Immature natural killer cell (primary cell): Measurements from ENCODE around the gene VAPA. TPM values are rescaled to one million over a fixed set of nuclear protein-coding genes. Genes with fewer than 3 reads are reported as not detected.
A peak's percentile ranks its signal among the peaks of the same experiment; 100 is the strongest.

ENCODE experiments used
- DNase-seq, 3 donors: peaks; one replicate each; pipeline ENCODE4 v3.0.0; 2022; ENCODE audit warnings: mixed read lengths in 1 of 3
- H3K27ac Mint-ChIP-seq, 6 donors: one replicate each; pipeline ENCODE4 v1.8.0; 2020; ENCODE audit warnings: mixed read lengths in 6 of 6, mild to moderate bottlenecking in 5 of 6, inconsistent platforms in 4 of 6, moderate library complexity in 3 of 6
- H3K27me3 Mint-ChIP-seq, 3 donors: one replicate each; pipeline ENCODE4 v1.8.0; 2020 to 2021; ENCODE audit warnings: low read depth in 3 of 3, mild to moderate bottlenecking in 3 of 3, mixed read lengths in 3 of 3, moderate library complexity in 3 of 3, inconsistent platforms in 1 of 3
- H3K36me3 Mint-ChIP-seq, 3 donors: one replicate each; pipeline ENCODE4 v1.8.0; 2020; ENCODE audit warnings: mixed read lengths in 3 of 3, inconsistent platforms in 2 of 3, mild to moderate bottlenecking in 2 of 3
- H3K4me1 Mint-ChIP-seq, 2 donors: one replicate each; pipeline ENCODE4 v1.8.0; 2020; ENCODE audit warnings: inconsistent platforms in 2 of 2, mild to moderate bottlenecking in 2 of 2, mixed read lengths in 2 of 2, moderate library complexity in 1 of 2
- H3K4me3 Mint-ChIP-seq, 5 donors: one replicate each; pipeline ENCODE4 v1.8.0; 2020; ENCODE audit warnings: mild to moderate bottlenecking in 5 of 5, mixed read lengths in 5 of 5, inconsistent platforms in 3 of 5, moderate library complexity in 3 of 5
- H3K9me3 Mint-ChIP-seq, 6 donors: one replicate each; pipeline ENCODE4 v1.8.0; 2020; ENCODE audit warnings: mild to moderate bottlenecking in 6 of 6, mixed read lengths in 6 of 6, inconsistent platforms in 4 of 6, moderate library complexity in 3 of 6
- polyA plus RNA-seq, 3 donors: library from polyadenylated mRNA; unstranded; fragments of 300-500 nt; fragmentation: Illumina TruSeq; gene quantifications; one replicate each; pipeline ENCODE4 v1.2.3, GENCODE V29; 2021

VAPA gene
- polyA plus RNA-seq, 3 donors from 2014 or later: 187 to 252 (median 235) TPM

- Mint-ChIP-seq H3K4me1 (peaks cover 8 to 22% of the 10 kb centered on the region in 2 donors), H3K27ac (no peak overlapping the region), H3K4me3 (no peak overlapping the region), H3K9me3 (no peaks in the 10 kb centered on the region), H3K27me3 (peaks cover 0 to 4% (median 0%) of the 10 kb centered on the region in 3 donors), H3K36me3 (peaks cover 11 to 26% (median 11%) of the 10 kb centered on the region in 3 donors)
- DNase-seq: no peak
Observed at GRCh38 chr18:9946831-9947230, 33.0 kb downstream of the VAPA start.

GRCh38 chr18:9947248-9947647 is 33.4 kb downstream of the VAPA start:
- no peak overlapping the region for H3K27ac Mint-ChIP-seq
- H3K9me3 Mint-ChIP-seq: no peaks in the 10 kb centered on the region
- H3K27me3 Mint-ChIP-seq: peaks cover 0 to 4% (median 0%) of the 10 kb centered on the region in 3 donors
- no peak for DNase-seq
- no peak overlapping the region for H3K4me3 Mint-ChIP-seq
- H3K4me1 Mint-ChIP-seq: peaks cover 9 to 26% of the 10 kb centered on the region in 2 donors
- H3K36me3 Mint-ChIP-seq: peaks cover 11 to 26% (median 13%) of the 10 kb centered on the region in 3 donors

- DNase-seq: no peak
- no peak overlapping the region for H3K27ac Mint-ChIP-seq
- peaks cover 0 to 4% (median 0%) of the 10 kb centered on the region in 3 donors for H3K27me3 Mint-ChIP-seq
- H3K4me1 Mint-ChIP-seq: peaks cover 9 to 27% of the 10 kb centered on the region in 2 donors
- peaks cover 11 to 37% (median 31%) of the 10 kb centered on the region in 3 donors for H3K36me3 Mint-ChIP-seq
- no peaks in the 10 kb centered on the region for H3K9me3 Mint-ChIP-seq
- H3K4me3 Mint-ChIP-seq: no peak overlapping the region
Observed at GRCh38 chr18:9949315-9949714, 35.5 kb downstream of the VAPA start.

- Mint-ChIP-seq H3K27ac (peak overlapping the region in 1 of 6 donors; percentile 9), H3K36me3 (peaks cover 8 to 33% (median 31%) of the 10 kb centered on the region in 3 donors), H3K4me1 (peaks cover 9 to 25% of the 10 kb centered on the region in 2 donors), H3K9me3 (no peaks in the 10 kb centered on the region), H3K27me3 (peaks cover 0 to 4% (median 0%) of the 10 kb centered on the region in 3 donors), H3K4me3 (no peak overlapping the region)
- DNase-seq: no peak
Observed at GRCh38 chr18:9949861-9950260, 36.0 kb downstream of the VAPA start.

- Mint-ChIP-seq H3K4me1 (peaks cover 8 to 25% of the 10 kb centered on the region in 2 donors), H3K9me3 (no peaks in the 10 kb centered on the region), H3K27me3 (peaks cover 0 to 4% (median 0%) of the 10 kb centered on the region in 3 donors), H3K27ac (peak overlapping the region in 1 of 6 donors; percentile 14), H3K36me3 (peaks cover 7 to 31% (median 31%) of the 10 kb centered on the region in 3 donors), H3K4me3 (no peak overlapping the region)
- no peak for DNase-seq
Observed at GRCh38 chr18:9950289-9951016, 36.6 kb downstream of the VAPA start.

- peak in 1 of 3 donors; percentile 4 for DNase-seq
- Mint-ChIP-seq H3K27me3 (peaks cover 0 to 1% (median 0%) of the 10 kb centered on the region in 3 donors), H3K36me3 (peaks cover 7 to 25% (median 24%) of the 10 kb centered on the region in 3 donors), H3K27ac (peak overlapping the region in 2 of 6 donors; percentile 57 to 67), H3K4me1 (peaks cover 6 to 25% of the 10 kb centered on the region in 2 donors), H3K4me3 (no peak overlapping the region), H3K9me3 (no peaks in the 10 kb centered on the region)
Observed at GRCh38 chr18:9951022-9951859, 37.4 kb downstream of the VAPA start.

GRCh38 chr18:9952633-9953416 is 39.0 kb downstream of the VAPA start:
- no peak overlapping the region for H3K27ac Mint-ChIP-seq
- H3K36me3 Mint-ChIP-seq: peaks cover 7 to 22% (median 14%) of the 10 kb centered on the region in 3 donors
- H3K9me3 Mint-ChIP-seq: no peaks in the 10 kb centered on the region
- H3K4me1 Mint-ChIP-seq: peaks cover 6 to 25% of the 10 kb centered on the region in 2 donors
- H3K4me3 Mint-ChIP-seq: no peak overlapping the region
- no peaks in the 10 kb centered on the region for H3K27me3 Mint-ChIP-seq
- no peak for DNase-seq

GRCh38 chr18:9958861-9959399 is 45.1 kb downstream of the VAPA start:
- Mint-ChIP-seq H3K27me3 (no peaks in the 10 kb centered on the region), H3K4me1 (peaks cover 0 to 11% of the 10 kb centered on the region in 2 donors), H3K4me3 (no peak overlapping the region), H3K36me3 (peaks cover 0 to 3% (median 3%) of the 10 kb centered on the region in 3 donors), H3K9me3 (no peaks in the 10 kb centered on the region), H3K27ac (peak overlapping the region in 1 of 6 donors; percentile 44)
- DNase-seq: no peak

- Mint-ChIP-seq H3K36me3 (no peaks in the 10 kb centered on the region), H3K4me1 (peaks cover 0 to 11% of the 10 kb centered on the region in 2 donors), H3K27me3 (no peaks in the 10 kb centered on the region), H3K9me3 (no peaks in the 10 kb centered on the region), H3K4me3 (no peak overlapping the region), H3K27ac (no peak overlapping the region)
- DNase-seq: no peak
Observed at GRCh38 chr18:9959564-9959963, 45.7 kb downstream of the VAPA start.

- Mint-ChIP-seq H3K27ac (peak overlapping the region in 2 of 6 donors; percentile 17 to 56), H3K4me3 (no peak overlapping the region), H3K4me1 (peaks cover 2 to 12% of the 10 kb centered on the region in 2 donors), H3K27me3 (peaks cover 0 to 2% (median under 1%) of the 10 kb centered on the region in 3 donors), H3K9me3 (no peaks in the 10 kb centered on the region), H3K36me3 (no peaks in the 10 kb centered on the region)
- no peak for DNase-seq
Observed at GRCh38 chr18:9960258-9960904, 46.6 kb downstream of the VAPA start.

- H3K36me3 Mint-ChIP-seq: no peaks in the 10 kb centered on the region
- DNase-seq: no peak
- peaks cover 0 to 3% (median 2%) of the 10 kb centered on the region in 3 donors for H3K27me3 Mint-ChIP-seq
- H3K9me3 Mint-ChIP-seq: no peaks in the 10 kb centered on the region
- H3K27ac Mint-ChIP-seq: no peak overlapping the region
- no peak overlapping the region for H3K4me3 Mint-ChIP-seq
- peaks cover 8 to 19% of the 10 kb centered on the region in 2 donors for H3K4me1 Mint-ChIP-seq
Observed at GRCh38 chr18:9961041-9961440, 47.2 kb downstream of the VAPA start.

- peaks cover 28% of the 10 kb centered on the region in 2 donors for H3K4me1 Mint-ChIP-seq
- peak overlapping the region in 1 of 6 donors; percentile 36 for H3K27ac Mint-ChIP-seq
- peaks cover 0 to 3% (median 0%) of the 10 kb centered on the region in 3 donors for H3K36me3 Mint-ChIP-seq
- DNase-seq: no peak
- H3K27me3 Mint-ChIP-seq: peaks cover 3 to 30% (median 6%) of the 10 kb centered on the region in 3 donors
- no peaks in the 10 kb centered on the region for H3K9me3 Mint-ChIP-seq
- peak overlapping the region in 2 of 5 donors; percentile 1 to 15 for H3K4me3 Mint-ChIP-seq
Observed at GRCh38 chr18:9965711-9966624, 52.2 kb downstream of the VAPA start.
